ENCODE measurements around the gene MGMT.

The MGMT gene

DNA sequence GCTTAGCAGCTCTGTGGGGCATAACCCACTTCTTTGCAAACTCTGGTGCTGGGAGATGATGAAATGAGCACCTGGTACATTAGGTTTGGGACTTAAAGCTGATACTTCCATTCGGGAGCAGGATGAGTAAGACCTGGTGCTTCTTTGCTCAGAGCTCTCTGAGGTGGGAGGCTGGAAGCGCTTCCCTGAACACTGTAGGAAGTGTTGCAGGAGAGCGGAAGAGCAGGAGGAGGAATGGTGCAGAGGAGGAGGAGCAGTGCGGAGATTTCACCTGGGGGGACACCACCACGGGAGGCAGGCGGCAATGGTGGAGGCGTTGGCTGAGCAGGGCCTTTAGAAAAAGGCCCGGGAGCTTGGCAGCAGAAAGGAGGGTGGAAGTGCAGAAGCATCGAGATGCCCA, 142.5 kb downstream of the MGMT start:
- no peak overlapping the region for H3K4me3 ChIP-seq (ENCODE audit: low read length)
- no peak for DNase-seq (ENCODE audit: low read depth)
- TF ChIP-seq, protein P1, sequence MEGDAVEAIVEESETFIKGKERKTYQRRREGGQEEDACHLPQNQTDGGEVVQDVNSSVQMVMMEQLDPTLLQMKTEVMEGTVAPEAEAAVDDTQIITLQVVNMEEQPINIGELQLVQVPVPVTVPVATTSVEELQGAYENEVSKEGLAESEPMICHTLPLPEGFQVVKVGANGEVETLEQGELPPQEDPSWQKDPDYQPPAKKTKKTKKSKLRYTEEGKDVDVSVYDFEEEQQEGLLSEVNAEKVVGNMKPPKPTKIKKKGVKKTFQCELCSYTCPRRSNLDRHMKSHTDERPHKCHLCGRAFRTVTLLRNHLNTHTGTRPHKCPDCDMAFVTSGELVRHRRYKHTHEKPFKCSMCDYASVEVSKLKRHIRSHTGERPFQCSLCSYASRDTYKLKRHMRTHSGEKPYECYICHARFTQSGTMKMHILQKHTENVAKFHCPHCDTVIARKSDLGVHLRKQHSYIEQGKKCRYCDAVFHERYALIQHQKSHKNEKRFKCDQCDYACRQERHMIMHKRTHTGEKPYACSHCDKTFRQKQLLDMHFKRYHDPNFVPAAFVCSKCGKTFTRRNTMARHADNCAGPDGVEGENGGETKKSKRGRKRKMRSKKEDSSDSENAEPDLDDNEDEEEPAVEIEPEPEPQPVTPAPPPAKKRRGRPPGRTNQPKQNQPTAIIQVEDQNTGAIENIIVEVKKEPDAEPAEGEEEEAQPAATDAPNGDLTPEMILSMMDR (IDR thresholded peaks at IDR 0.05; ENCODE audit: insufficient read depth, low read depth, low read length, missing control alignments): no peak

DNA sequence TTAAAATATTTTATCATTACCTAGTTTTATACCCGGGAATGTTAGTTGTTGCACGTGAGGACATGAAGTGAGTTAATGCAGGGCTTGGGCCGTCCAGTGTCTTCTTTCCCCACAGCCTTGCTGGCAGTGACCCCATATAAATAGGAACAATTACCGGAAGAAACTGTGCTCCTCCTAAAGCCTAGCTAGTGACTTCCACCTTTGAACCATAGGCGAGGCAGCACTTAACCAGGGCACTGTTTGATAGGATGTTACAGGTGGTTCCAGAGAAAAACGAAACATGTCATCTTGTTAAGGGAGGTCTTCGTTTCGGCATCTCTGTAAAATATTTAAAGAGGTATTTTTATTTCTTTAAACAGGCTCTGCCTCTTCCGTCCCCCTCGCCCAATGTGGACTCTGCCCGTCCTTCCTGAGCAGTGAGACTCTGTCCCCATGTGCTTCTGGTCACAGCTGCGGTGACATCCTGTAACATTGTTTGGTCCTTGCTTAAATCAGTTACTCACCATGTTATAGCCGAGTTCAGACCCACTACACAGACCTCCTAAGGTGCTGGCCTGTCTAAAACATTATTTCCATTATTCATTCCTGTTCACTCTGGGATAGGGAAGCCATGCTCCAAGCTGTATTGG, 145.6 kb downstream of the MGMT start:
- TF ChIP-seq, protein P1 (IDR thresholded peaks at IDR 0.05; ENCODE audit: insufficient read depth, low read depth, low read length, missing control alignments): no peak
- DNase-seq (ENCODE audit: low read depth): no peak
- H3K4me3 ChIP-seq (ENCODE audit: low read length): no peak overlapping the region

DNA sequence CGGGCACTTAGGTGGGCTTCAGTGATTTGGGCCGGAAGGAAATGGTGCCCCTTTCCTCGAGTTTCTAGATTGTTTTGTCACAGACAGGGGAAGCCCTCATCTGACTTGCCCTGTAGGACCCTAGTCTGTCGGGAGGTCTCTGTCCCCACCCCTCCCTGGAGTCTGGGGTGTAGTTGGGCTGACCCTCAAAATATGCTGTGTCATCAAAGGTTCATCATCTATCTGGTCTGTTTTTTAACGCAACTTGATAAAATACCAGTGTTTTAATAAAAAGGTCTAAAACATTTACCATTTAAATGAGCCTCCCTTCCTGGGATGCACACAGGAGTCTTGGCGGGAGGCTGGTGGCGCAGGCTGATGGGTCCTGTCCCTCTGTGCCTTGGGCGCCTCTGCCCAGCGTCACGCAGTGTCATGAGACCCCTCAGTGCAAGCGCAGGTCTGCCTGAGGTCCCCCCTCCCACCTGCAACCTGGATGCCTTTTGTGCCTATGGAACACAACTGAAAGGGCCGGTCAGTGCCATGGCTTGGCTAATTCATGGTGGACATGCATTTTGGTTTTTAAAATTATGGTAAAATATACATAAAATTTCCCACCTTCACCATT, 146.4 kb downstream of the MGMT start:
- H3K4me3 ChIP-seq (ENCODE audit: low read length): no peak overlapping the region
- DNase-seq (ENCODE audit: low read depth): no peak
- TF ChIP-seq, protein P1 (IDR thresholded peaks at IDR 0.05; ENCODE audit: insufficient read depth, low read depth, low read length, missing control alignments): no peak

DNA sequence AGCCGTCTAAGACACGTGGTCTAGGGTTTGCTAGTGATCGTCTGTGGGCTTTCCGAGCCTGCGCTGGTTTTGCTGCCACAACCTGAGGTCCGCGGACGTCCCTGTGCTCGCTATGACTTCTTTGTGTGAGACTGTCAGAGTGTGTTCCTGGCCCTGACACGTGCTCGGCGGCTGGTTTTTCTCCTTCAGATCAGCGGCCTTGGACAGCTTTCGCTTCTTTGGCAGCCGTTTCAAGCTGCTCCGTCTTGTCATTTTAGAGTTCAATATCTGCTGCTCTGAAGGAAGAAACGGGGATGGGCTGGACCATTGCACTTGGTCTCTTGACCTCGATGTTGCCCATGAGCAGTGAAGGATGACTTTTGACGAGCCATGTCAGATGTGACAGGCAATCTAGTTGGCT, 147.3 kb downstream of the MGMT start:
- TF ChIP-seq, protein P1 (IDR thresholded peaks at IDR 0.05; ENCODE audit: insufficient read depth, low read depth, low read length, missing control alignments): no peak
- no peak overlapping the region for H3K4me3 ChIP-seq (ENCODE audit: low read length)
- no peak for DNase-seq (ENCODE audit: low read depth)

DNA sequence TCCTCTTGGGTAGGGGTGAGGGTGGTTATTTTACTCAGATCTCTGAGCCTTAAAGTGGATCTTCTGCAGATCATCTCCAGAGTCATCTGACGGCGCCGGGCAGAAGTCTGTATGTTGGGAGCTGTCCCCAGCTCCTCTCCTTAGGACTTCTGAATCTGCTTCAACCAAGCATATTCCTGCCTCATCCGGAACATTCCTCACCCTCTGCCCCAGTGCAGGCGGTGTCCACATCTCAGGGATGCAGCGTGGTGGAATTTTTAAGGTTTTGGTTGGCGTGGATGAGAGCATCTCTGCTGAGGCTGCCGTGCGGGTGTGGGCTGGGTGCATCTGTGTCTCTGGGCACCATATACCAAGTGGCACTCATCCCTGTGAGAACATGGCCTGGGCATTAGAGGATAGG, 148.3 kb downstream of the MGMT start:
- no peak for DNase-seq (ENCODE audit: low read depth)
- no peak overlapping the region for H3K4me3 ChIP-seq (ENCODE audit: low read length)
- TF ChIP-seq, protein P1 (IDR thresholded peaks at IDR 0.05; ENCODE audit: insufficient read depth, low read depth, low read length, missing control alignments): no peak

DNA sequence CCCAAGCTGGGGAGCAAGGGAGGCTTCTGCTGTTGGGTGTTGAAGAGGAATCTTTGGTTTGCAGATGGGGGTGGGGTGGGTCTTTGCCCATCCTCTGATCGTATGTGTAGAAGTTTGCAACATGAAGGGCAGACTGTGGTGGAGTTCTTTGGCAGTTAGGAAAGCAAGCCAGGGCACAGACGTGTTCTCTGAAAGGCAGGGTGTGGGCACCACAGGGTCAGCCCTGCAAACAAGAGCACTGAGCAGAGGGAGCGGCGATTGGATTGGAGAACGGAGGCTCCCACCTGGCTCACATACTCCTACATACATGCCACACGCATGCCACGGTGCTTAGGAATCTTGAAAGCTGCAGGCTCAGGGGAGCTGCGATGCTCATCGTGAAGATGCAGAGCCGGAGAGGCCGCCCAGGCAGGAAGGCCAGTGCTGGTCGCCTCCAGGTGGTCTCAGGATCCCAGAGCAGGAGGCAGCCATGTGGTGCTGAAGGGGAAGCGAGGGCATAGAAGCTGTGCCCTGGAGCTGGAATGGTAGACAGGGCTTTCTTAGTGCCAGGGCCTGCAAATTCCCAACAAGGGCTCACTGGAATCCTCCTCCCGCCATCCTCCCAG, 149.0 kb downstream of the MGMT start:
- no peak for DNase-seq (ENCODE audit: low read depth)
- H3K4me3 ChIP-seq (ENCODE audit: low read length): no peak overlapping the region
- TF ChIP-seq, protein P1 (IDR thresholded peaks at IDR 0.05; ENCODE audit: insufficient read depth, low read depth, low read length, missing control alignments): no peak
